ENCODE data around the gene BMP8B.
"Not testable (repeated sequence)": the region's sequence is repeated elsewhere in the genome, so short reads cannot be mapped to it uniquely, and the experiment has no call there.

Gene BMP8B

DNA sequence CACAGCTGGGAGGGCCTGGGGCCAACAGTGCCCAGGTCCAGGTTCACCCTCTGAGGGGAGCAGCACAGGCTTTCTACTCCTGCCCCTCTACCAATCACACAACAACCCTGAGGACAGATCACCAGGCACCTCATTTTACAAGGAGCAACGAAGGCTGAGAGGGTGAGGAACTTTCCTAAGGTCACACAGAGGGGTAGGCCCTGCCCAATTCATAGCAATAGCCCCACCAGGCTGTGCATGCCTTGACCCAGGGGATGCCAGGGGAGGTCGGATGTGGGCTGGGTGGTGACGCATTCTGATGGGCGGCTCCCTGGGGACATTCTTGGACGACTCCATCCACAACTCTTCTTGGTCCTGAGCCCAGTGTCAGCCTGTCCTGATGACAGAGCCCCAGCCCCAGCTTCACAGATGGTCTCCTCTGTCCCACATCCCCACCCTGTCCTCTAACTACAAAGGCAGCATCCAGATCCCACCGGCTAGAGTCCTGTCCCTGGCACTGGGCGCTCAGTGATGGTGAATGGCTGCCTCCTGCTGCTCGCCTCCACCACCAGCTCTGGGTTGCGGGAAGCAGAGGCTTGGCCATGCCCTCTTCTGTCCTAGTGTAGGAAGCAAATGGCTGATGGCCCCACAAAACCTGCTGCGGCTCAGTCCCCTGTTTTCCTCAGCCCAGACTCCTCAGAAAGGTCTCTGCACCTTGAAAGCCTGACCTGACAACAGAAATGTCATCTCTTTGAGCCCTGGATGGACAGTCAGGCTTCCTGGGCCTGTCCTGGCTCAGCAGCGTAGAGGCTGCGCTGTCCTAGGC lies 2.2 kb downstream of the BMP8B start:
- H3K4me3 ChIP-seq (ENCODE audit: low read length); H3K36me3 ChIP-seq (ENCODE audit: control insufficient read depth, insufficient read depth, low read length); H3K4me1 ChIP-seq (ENCODE audit: control insufficient read depth, insufficient read depth, low read length); H3K9ac ChIP-seq (ENCODE audit: low read length); H3K9me3 ChIP-seq (ENCODE audit: control insufficient read depth, low read length): not testable (repeated sequence)
- H3K27me3 ChIP-seq (ENCODE audit: control insufficient read depth, insufficient read depth, low read length) = peaks cover 11% of the 10 kb centered on the region

DNA sequence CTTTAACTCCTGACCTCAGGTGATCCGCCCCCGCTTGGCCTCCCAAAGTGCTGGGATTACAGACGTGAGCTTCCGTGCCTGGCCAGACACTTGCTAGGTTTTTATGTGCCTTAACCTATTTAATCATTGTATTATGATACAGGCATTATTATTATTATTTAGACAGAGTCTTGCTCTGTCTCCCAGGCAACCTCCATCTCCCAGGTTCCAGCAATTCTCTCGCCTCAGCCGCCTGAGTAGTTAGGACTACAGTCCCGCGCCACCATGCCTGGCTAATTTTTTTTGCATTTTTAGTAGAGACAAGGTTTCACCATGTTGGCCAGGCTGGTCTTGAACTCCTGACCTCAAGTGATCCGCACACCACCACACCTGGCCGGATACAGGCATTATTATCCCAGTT lies 6.0 kb downstream of the BMP8B start:
- H3K9ac ChIP-seq (ENCODE audit: low read length); H3K9me3 ChIP-seq (ENCODE audit: control insufficient read depth, low read length); H3K36me3 ChIP-seq (ENCODE audit: control insufficient read depth, insufficient read depth, low read length); H3K27me3 ChIP-seq (ENCODE audit: control insufficient read depth, insufficient read depth, low read length); H3K4me1 ChIP-seq (ENCODE audit: control insufficient read depth, insufficient read depth, low read length); H3K4me3 ChIP-seq (ENCODE audit: low read length): not testable (repeated sequence)

DNA sequence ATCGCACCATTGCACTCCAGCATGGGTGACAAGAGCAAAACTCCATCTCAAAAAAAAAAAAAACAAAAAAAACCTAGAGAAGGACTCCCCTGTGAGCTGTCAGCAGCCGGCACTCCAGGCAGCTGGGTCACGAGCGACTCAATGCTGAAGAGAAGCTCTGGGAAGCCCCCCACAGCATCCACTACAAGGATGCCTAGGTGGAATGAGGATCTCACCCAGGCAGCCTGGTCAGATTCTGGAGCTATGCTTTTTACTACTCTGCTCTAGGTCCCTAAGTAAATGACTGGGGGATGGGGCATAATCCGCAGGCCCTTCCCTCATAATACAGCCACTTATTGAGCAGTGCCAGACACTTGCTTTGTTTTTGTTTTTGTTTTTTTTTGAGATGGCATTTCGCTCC lies 6.6 kb downstream of the BMP8B start:
- Histone ChIP-seq H3K9me3 (ENCODE audit: control insufficient read depth, low read length) (no peaks in the 10 kb centered on the region), H3K9ac (ENCODE audit: low read length) (no peak overlapping the region), H3K27me3 (ENCODE audit: control insufficient read depth, insufficient read depth, low read length) (no peaks in the 10 kb centered on the region), H3K4me3 (ENCODE audit: low read length) (no peak overlapping the region), H3K36me3 (ENCODE audit: control insufficient read depth, insufficient read depth, low read length) (no peaks in the 10 kb centered on the region), H3K4me1 (ENCODE audit: control insufficient read depth, insufficient read depth, low read length) (no peaks in the 10 kb centered on the region)

DNA sequence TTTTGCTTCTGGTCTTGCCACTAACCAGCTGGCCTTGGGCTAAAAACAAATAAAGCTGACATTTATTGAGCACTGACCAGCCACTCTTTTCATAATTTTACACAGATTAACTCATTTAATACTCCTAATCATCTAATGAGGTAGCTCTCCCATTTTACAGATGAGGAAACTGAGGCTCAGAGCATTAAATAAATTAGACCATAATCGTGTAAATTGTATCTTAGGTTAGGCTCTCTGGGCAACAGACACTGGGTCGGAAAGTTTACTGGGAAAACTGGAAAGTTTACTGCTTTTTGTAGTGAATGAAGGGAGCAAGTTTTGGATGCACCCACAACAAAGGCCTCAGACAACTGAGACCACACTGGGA lies 7.3 kb downstream of the BMP8B start:
- H3K4me3 ChIP-seq (ENCODE audit: low read length) = no peak overlapping the region
- H3K4me1 ChIP-seq (ENCODE audit: control insufficient read depth, insufficient read depth, low read length) = no peaks in the 10 kb centered on the region
- H3K9ac ChIP-seq (ENCODE audit: low read length) = no peak overlapping the region
- no peaks in the 10 kb centered on the region for H3K27me3 ChIP-seq (ENCODE audit: control insufficient read depth, insufficient read depth, low read length)
- no peaks in the 10 kb centered on the region for H3K9me3 ChIP-seq (ENCODE audit: control insufficient read depth, low read length)
- H3K36me3 ChIP-seq (ENCODE audit: control insufficient read depth, insufficient read depth, low read length) = no peaks in the 10 kb centered on the region

DNA sequence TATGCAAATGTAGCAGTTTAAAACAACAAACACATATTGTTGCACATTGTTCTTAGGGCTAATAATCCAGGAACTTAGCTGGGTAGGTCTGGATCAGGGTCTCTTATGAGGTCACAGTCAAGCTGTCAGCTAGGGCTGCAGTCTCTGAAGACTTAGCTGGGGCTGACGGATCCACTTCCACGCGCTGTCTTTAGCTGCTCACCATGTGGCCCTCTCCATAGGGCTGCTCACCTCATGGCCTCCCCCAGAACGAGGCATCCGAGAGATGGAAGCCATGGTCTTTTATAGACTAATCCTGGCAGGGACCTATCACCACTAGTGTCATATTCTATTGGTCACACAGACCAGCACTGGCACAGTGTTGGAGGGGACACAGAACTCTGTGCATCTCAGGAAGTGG lies 8.8 kb downstream of the BMP8B start:
- H3K4me3 ChIP-seq (ENCODE audit: low read length) = no peak overlapping the region
- H3K27me3 ChIP-seq (ENCODE audit: control insufficient read depth, insufficient read depth, low read length) = no peaks in the 10 kb centered on the region
- no peak overlapping the region for H3K9ac ChIP-seq (ENCODE audit: low read length)
- no peaks in the 10 kb centered on the region for H3K9me3 ChIP-seq (ENCODE audit: control insufficient read depth, low read length)
- no peaks in the 10 kb centered on the region for H3K36me3 ChIP-seq (ENCODE audit: control insufficient read depth, insufficient read depth, low read length)
- no peaks in the 10 kb centered on the region for H3K4me1 ChIP-seq (ENCODE audit: control insufficient read depth, insufficient read depth, low read length)

DNA sequence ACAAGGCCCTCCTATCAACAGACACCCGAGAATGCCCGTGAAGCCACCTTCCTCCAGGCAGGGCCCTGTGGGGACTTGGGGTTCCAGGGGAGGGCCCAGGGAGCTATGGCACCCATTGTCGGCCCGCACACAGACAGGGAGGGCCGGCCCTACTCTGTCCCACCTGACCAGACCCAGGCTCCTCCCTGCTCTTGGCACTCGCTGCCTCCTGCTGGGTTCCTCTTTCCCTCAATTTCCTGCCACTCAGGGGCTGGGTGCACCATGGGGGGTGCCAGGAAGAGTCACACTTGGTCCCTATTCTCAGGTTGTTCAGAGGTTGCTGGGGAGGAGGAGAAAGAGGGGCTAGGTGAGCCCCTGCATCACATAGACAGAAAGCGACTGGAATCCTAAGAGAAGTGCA lies 9.5 kb downstream of the BMP8B start:
- Histone ChIP-seq H3K9me3 (ENCODE audit: control insufficient read depth, low read length) (no peaks in the 10 kb centered on the region), H3K36me3 (ENCODE audit: control insufficient read depth, insufficient read depth, low read length) (no peaks in the 10 kb centered on the region), H3K4me3 (ENCODE audit: low read length) (no peak overlapping the region), H3K27me3 (ENCODE audit: control insufficient read depth, insufficient read depth, low read length) (no peaks in the 10 kb centered on the region), H3K4me1 (ENCODE audit: control insufficient read depth, insufficient read depth, low read length) (no peaks in the 10 kb centered on the region), H3K9ac (ENCODE audit: low read length) (no peak overlapping the region)

DNA sequence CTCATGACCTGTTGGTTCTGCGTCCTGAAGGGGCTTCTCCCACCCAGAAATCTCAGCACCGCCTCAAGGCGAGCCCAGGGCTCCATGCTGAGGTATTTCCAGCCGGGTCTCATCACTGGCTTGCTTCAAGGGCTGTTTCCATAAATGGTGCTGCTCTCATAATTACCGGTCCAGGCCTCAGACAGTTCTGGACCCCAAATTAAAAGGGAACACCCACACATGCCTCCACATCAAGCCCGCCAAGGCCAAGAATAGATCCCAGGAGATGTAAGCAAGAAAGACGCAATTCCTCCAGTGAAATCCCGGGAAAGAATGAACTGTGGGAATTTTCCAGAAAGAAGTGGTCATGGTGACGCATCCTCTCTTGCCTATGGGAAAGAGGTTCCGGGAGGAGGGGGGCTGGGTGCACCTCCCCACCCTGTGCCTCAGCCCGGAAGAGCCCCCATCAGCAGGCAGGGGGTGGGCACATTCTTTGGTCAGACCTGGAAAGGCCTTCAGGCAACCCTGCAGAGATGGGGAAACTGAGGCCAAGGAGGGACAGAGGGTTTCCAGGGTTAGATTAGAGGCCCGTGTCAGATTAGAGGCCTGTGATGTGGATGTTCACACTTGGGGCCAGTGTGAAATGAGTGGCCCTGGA lies 10.1 kb downstream of the BMP8B start:
- H3K4me1 ChIP-seq (ENCODE audit: control insufficient read depth, insufficient read depth, low read length); H3K9me3 ChIP-seq (ENCODE audit: control insufficient read depth, low read length); H3K27me3 ChIP-seq (ENCODE audit: control insufficient read depth, insufficient read depth, low read length); H3K4me3 ChIP-seq (ENCODE audit: low read length); H3K9ac ChIP-seq (ENCODE audit: low read length); H3K36me3 ChIP-seq (ENCODE audit: control insufficient read depth, insufficient read depth, low read length): not testable (repeated sequence)

DNA sequence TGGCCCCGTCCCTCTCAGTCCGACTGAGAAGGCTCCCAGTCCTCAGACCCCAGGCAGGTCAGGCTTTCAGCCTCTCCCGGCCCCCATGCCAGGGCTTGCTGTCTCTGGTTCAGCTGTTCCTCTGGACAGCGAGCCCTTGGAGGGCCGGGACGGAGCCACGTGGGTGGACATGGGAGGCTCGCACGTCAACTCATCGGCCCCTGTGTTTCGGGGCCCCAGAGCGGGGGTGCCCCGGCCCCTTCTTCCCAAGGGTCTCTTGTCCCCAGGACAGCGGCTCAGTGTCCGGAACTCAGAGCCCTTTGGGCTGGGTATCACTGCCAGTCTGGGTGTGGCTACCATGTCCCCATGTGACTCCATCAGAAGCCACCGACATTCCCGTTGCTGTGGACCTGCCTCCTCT lies 10.8 kb downstream of the BMP8B start:
- not testable (repeated sequence) for H3K4me1 ChIP-seq (ENCODE audit: control insufficient read depth, insufficient read depth, low read length); H3K9me3 ChIP-seq (ENCODE audit: control insufficient read depth, low read length); H3K9ac ChIP-seq (ENCODE audit: low read length); H3K27me3 ChIP-seq (ENCODE audit: control insufficient read depth, insufficient read depth, low read length); H3K4me3 ChIP-seq (ENCODE audit: low read length); H3K36me3 ChIP-seq (ENCODE audit: control insufficient read depth, insufficient read depth, low read length)

DNA sequence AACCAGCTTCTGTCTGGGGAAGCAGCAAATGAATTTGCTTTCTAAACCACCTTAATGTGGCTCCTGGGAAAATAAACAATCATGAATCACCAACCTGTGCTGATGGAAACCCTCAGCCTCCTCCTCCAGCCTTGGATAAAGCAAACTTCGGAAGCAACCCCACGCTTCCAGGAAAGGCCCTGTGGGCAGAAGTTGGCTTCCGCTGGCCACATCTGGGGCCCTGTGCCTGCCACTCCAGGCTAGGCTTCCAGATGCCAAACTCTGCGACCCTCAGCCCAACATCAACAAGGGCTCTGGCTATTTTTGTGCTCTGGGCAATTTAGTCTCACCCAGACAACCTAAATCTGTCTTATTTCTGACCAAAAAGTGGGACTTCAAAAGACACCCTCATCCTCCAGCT lies 11.4 kb downstream of the BMP8B start:
- Histone ChIP-seq H3K4me1 (ENCODE audit: control insufficient read depth, insufficient read depth, low read length) (no peaks in the 10 kb centered on the region), H3K4me3 (ENCODE audit: low read length) (no peak overlapping the region), H3K36me3 (ENCODE audit: control insufficient read depth, insufficient read depth, low read length) (no peaks in the 10 kb centered on the region), H3K9ac (ENCODE audit: low read length) (no peak overlapping the region), H3K9me3 (ENCODE audit: control insufficient read depth, low read length) (no peaks in the 10 kb centered on the region), H3K27me3 (ENCODE audit: control insufficient read depth, insufficient read depth, low read length) (no peaks in the 10 kb centered on the region)

DNA sequence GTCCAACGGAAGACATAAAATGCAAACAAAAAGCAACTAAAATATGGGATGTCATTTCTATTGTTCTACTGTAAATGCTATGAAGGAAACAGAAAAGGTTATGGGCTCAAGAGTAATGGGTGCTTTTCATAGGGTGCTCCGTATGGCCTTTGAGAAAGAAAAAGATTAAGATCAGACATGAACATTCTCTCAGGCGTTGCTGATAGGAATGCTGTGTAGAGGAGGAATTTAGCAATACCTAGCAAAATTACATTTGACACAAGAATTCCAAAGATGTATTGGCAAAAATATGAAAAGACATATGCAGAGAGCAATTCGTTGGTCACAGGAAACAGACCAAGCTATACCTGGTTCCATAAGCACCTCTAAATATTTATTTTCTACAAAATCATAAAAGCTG lies 11.8 kb downstream of the BMP8B start:
- H3K9ac ChIP-seq (ENCODE audit: low read length) = no peak overlapping the region
- no peak overlapping the region for H3K4me3 ChIP-seq (ENCODE audit: low read length)
- no peaks in the 10 kb centered on the region for H3K36me3 ChIP-seq (ENCODE audit: control insufficient read depth, insufficient read depth, low read length)
- no peaks in the 10 kb centered on the region for H3K4me1 ChIP-seq (ENCODE audit: control insufficient read depth, insufficient read depth, low read length)
- no peaks in the 10 kb centered on the region for H3K27me3 ChIP-seq (ENCODE audit: control insufficient read depth, insufficient read depth, low read length)
- H3K9me3 ChIP-seq (ENCODE audit: control insufficient read depth, low read length) = no peaks in the 10 kb centered on the region

DNA sequence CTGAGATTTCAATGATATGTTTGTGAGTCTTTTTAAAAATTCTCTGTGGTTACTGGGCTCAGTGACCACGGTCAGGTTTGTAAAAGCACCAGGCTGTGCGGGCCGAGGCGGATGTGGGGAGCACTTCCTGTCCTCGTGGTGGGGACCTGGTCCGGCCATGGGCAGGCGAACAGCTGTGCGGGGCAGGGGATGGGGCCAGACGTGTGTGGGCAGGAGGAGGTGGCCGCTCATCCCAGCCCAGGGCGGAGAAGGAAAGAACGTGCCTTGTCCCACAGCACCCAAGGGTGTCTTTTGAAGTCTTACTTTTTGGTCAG lies 12.3 kb downstream of the BMP8B start:
- Histone ChIP-seq H3K36me3 (ENCODE audit: control insufficient read depth, insufficient read depth, low read length) (no peaks in the 10 kb centered on the region), H3K4me3 (ENCODE audit: low read length) (no peak overlapping the region), H3K4me1 (ENCODE audit: control insufficient read depth, insufficient read depth, low read length) (no peaks in the 10 kb centered on the region), H3K9me3 (ENCODE audit: control insufficient read depth, low read length) (no peaks in the 10 kb centered on the region), H3K27me3 (ENCODE audit: control insufficient read depth, insufficient read depth, low read length) (no peaks in the 10 kb centered on the region), H3K9ac (ENCODE audit: low read length) (no peak overlapping the region)

DNA sequence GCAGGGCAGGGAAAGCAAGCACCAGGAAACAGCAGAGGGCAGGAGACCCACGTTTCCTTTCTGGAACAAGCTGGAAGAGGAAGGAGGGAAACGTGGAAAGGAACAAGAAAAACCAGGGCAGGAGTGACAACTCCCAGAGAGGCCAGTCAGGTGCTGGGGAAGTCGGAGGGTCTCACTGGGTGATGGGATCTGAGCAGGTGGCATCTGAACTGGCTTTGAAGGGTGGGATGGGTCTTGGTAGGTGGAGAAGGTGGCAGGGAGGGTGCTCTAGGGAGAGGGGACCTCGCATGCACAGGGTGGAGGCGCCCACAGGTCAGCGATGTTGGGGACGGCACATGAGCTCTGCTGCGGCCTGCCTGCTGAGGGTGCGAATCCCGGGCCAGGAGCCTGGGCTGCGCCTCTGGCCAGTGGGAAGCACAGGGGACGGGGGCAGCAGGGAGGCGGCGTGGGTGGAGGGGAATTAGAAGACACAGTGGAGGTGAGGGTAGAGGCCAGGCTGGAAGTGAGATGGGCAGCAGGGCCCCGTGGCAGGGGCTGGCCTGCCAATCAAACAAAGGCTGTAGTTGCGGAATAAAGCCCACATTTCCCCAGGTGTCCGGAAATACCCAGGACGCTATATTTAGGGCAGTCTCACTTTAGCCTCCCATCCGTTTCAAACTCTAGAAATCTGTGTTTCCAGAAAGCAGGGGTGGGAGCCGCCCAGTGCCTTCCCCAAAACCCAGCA lies 12.8 kb downstream of the BMP8B start:
- not testable (repeated sequence) for H3K4me3 ChIP-seq (ENCODE audit: low read length); H3K9me3 ChIP-seq (ENCODE audit: control insufficient read depth, low read length); H3K36me3 ChIP-seq (ENCODE audit: control insufficient read depth, insufficient read depth, low read length); H3K9ac ChIP-seq (ENCODE audit: low read length); H3K27me3 ChIP-seq (ENCODE audit: control insufficient read depth, insufficient read depth, low read length); H3K4me1 ChIP-seq (ENCODE audit: control insufficient read depth, insufficient read depth, low read length)

Data from mucosa of stomach (tissue), 1 donor.